Skin epidermis (tissue), 12 donors: ENCODE measurements around the gene MICALL1.
"Not testable (repeated sequence)": the region's sequence is repeated elsewhere in the genome, so short reads cannot be mapped to it uniquely, and the experiment has no call there.

ENCODE experiments used
- H3K27ac ChIP-seq, 21 experiments: fragments of 200-600 bp; sonication (generic) in 11 of 21; one replicate each; pipeline ENCODE4 v1.5.0; 2020; ENCODE audit warnings: mild to moderate bottlenecking in 3 of 21, inconsistent platforms in 2 of 21, moderate library complexity in 2 of 21
- H3K4me3 ChIP-seq, 7 experiments: fragments of 200-600 bp; sonication (generic) in 2 of 7; one replicate each; pipeline ENCODE4 v1.5.0; 2020; ENCODE audit warnings: inconsistent platforms in 2 of 7, mild to moderate bottlenecking in 2 of 7, moderate library complexity in 1 of 7

The MICALL1 gene

DNA sequence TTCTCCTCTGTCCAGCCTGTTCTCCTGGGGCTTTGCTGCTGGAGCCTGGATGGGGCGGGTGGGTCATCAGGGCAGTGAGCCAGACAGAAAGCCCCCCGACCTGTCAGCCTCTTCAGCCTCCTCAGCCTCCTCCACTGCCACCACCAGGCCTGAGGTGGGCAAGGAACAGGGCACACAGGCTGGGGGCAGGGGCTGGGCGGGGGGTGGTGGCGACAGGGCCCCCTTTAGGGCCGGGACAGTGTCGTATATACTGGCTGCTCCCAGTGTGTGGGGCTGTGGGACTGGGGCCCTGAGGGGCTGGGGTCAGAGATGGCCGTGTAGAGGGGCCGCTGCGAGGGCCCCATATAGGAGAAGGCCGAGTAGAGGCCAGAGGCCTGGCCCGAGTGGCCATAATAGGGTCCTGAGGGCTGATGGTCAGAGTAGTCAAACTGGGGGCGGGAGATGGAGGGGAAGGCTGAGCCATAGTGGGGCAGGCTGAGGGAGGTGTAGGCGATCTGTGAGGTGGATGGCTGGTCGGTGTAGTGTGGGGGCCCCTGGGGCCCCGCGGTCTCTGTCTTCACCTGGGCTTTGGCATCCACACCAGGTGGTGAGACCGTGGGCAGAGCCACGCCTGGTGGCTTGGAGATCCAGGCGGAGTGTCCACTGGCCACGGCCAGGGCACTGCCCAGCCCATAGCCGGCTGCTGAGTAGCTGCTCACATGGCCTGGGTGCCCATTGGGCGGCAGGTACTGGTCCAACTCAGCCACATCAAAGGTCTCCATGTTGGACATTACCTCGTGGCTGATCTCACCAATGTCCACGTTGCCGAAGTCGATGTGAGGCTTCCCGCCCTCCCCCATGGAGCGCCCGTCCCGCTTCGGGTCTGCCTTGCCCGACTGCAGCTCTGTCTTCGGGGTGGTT, 67.4 kb downstream of the MICALL1 start:
- Histone ChIP-seq H3K4me3 (no peak overlapping the region), H3K27ac (no peak overlapping the region)

DNA sequence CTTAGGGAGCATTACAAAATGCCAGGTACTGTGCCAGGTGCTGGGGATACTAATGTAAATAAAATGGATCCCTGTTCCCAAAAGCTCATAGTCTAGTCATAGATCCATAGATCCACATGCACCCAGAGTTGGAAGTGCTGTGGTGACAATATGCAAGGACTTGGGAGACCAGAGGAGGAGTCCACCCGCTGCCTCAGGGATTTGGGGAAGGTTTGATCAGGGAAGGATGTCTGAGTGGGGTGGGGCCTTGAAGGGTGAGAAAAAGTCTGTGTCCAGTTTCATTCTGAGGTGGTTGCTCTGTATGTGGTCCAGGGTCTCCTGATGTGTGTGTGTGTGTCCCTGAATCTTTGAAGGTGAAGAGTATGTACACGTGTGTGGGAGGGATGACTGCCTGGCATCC, 69.1 kb downstream of the MICALL1 start:
- H3K27ac ChIP-seq, result no peak overlapping the region

DNA sequence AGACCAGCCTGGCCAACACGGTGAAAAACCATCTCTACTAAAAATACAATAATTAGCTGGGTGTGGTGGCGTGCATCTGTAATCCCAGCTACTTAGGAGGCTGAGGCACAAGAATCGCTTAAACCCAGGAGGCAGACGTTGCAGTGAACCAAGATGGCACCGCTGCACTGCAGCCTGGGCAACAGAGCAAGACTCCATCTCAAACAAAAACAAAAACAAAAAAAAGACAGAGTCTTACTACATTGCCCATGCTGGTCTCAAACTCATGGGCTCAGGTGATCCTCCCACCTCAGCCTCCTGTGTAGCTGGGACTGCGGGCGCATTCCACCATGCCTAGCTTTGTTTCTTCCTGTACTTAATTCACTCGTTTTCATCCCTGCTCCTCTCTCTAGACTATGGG, 69.9 kb downstream of the MICALL1 start:
- not testable (repeated sequence) for H3K27ac ChIP-seq, H3K4me3 ChIP-seq

More for the DNA sequence above, 69.1 kb downstream of the MICALL1 start:
- no peak overlapping the region for H3K4me3 ChIP-seq

DNA sequence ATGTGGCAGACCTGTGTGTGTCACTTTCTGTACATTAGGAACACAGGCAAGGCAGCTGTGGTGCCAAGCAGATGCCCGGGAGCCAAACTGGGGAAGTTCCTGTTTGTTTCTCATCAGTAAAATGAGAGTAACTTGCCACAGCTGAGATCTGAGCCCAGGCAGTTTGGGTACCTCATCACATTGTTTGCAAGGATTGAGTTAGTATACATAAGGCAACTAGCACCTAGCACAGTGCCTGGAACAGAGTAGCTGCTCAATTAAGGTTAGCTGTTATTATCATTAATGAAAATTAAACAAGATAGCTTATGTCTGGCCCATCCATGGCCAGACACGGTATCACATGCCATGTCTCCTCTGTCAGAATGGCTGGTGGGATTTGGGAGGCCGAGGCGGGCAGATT, 70.5 kb downstream of the MICALL1 start:
- no peak overlapping the region for H3K4me3 ChIP-seq

DNA sequence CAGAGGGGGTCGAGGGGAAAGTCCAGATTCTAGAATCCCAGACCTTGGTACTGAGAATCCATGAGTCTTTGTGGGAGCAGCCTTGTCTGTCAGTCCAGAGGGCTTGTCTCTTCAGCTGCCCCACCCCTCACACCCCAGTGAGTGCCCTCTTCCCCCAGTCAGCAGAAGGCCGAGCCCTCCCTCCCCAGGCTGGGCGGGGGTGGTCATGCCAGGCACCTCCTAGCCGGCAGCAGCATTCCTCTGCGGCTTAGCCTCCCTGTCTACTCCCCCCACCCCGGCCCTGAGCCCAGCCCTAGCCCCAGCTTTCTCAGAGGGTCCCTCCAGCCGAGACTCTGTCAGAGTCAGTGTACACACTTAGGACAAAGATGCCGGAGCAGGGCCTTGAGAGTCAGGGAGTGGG, 73.7 kb downstream of the MICALL1 start:
- Histone ChIP-seq H3K4me3 (no peak overlapping the region), H3K27ac (peak overlapping the region in 2 of 21 experiments; percentile 19 to 41)

More for the DNA sequence above, 70.5 kb downstream of the MICALL1 start:
- H3K27ac ChIP-seq, result no peak overlapping the region

DNA sequence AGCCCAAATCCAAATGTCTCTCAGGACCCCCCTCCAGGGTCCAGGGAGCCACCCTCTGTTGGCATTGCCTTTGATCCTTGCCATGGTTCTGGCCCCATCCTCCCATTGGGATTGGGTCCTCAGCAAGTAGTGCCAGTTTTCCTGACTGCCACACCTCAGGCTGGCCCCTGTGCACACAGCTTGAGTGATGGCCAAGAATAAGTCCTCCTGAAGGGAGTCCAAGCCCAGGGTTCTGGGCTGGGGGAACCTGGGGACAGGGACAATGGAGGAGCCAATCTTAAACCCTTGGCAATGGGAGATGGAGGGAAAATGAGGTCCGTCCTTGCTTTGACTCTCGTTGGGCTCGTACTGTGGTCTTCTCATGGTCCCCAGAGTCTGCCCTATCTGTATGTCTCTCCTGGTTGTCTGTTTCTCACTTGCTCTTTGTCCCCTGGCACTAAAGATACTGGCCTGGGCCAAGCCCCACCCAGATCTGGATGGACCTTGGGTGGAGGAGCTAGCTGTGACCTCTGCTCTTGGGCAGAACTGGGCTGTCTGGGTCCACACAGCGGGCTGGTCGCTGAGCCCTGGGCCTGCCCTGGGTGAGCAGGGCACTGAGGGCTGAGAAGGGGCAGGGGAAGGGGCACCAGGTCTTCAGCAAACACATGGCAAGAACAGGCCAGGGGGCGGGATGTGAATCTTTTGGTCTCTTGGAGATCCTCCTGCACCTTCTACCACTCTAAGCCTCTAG, 75.3 kb downstream of the MICALL1 start:
- H3K27ac ChIP-seq, result peak overlapping the region in 5 of 21 experiments; percentile 13 to 78 (median 32)
- no peak overlapping the region for H3K4me3 ChIP-seq

DNA sequence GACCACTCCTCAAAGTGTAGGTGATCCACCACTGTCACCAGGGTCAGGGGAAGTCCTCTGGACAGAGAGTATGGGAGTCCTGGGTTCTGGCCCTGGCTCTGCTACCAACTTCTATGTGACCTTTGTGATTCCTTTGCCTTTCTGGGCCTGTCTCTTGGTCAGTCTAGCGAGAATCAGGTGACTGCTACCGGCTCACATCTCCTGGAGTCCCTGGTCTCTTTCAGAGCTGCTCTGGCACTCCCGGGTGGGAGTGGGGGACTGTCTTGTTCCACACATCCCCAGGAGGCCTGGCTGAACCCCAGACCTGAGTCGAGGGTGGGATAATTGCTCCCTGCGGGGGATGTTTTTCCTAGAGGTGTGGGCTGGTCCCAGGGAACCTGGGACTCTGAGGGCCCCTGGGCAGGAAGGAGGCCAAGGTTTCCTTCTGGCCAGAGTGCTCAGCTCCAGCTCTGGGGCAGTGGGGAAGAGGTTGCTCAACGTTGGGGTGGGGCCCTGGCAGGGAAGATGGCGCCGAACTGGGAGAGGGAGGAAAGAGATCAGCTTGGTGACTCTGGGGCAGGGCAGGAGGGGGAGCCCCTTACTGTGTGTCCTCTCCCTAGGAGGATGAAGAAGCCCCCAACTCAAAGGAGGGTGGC, 76.2 kb downstream of the MICALL1 start:
- Histone ChIP-seq H3K4me3 (no peak overlapping the region), H3K27ac (peak overlapping the region in 5 of 21 experiments; percentile 13 to 78 (median 32))

DNA sequence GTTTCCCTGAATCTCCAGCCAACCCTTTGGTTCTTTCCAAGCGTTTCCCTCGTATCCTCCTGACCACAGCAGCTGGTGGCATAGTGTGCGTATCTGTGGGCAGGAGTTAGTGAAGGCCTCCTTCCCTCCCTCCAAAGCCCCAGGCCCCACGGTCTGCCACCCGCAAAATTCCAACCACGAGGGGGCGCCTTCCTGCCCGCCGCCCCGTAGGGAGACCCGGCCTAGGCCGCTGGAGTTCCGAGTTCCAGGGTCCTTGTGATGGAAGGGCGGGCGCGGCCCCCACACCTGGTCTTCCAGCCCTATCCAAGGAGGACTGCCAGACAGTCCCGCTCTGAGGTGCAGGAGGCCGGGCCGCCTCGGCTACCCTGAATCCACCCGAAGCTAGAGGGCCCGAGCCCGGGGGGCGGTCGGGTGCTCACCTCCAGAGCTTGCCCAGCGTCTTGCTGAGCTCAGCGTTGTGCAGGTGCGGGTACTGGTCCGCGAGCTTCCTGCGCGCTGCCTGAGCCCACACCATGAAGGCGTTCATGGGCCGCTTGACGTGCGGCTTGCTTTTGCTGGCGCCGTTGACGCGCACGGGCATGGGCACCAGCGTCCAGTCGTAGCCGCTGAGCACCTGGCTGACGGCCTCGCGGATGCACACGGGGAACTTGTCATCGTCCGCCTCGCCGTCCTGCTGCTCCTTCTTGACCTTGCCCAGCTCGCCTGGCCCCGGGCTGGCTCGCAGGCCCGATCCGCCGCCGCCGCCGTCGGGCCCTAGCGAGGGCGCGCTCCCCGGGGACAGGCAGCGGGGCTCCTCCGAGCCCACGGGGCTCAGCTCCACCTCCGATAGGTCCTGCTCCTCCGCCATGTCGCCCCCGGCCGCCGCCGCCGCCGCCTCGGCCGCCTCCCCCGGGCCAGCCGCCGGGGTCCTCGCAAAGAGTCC, 77.1 kb downstream of the MICALL1 start:
- H3K27ac ChIP-seq, result peak overlapping the region in 7 of 21 experiments; percentile 26 to 78 (median 48)
- H3K4me3 ChIP-seq, result peak overlapping the region in 1 of 7 experiments; percentile 1

DNA sequence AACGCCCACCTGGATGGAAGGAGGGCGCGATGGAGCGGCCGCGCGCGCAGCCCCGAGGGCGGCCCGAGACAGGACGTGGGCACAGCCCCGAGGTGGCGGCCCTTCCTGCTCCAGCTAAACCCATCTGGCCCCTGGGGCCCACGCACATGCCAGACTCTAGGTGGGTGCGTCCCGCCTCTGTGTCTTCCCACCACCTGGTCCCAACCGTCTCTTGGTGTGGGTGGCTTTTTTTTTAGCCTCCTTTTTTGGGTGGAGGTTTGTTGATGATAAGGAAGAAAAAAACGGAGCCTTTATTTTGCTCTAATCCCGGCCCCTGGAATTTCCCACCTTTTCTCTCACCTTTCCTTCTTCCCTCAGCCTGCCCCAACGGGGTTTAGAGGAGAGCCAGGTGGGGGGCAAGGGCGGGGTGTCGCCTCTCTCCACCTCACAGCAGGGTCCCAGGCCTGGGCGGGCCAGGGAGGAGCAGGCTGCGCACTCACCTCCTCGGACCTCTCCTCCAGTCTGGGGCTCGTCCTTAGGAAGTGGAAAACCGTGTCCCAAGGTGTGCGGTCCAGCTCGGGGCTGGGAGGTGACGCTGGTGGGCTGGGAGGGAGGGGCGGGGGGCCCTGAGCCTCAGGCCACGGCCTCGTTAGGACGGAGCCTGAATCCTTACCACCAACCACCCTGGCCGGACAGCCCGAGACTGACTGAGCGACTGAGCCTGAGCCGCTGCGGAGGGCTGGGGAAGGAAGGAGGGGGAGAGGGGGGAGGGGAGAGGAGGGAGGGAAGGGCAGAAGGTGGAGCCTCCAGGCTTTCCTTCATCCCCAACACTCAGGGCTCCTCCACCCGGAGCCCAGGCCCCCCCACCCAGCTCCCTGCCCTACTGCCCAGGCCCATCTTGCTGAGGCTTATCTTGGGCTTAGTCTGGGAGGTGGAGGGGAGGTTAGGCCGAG, 78.0 kb downstream of the MICALL1 start, which contains the start of gene SOX10:
Gene SOX10, minus strand, starts transcription at position 696 of the 932 bp plus-strand sequence. CDS start 771 bp downstream, outside the sequence.
- Histone ChIP-seq H3K27ac (peak within 1 kb of the TSS in 7 of 21 experiments; percentile 26 to 78 (median 48)), H3K4me3 (peak within 1 kb of the TSS in 1 of 7 experiments; percentile 1)

DNA sequence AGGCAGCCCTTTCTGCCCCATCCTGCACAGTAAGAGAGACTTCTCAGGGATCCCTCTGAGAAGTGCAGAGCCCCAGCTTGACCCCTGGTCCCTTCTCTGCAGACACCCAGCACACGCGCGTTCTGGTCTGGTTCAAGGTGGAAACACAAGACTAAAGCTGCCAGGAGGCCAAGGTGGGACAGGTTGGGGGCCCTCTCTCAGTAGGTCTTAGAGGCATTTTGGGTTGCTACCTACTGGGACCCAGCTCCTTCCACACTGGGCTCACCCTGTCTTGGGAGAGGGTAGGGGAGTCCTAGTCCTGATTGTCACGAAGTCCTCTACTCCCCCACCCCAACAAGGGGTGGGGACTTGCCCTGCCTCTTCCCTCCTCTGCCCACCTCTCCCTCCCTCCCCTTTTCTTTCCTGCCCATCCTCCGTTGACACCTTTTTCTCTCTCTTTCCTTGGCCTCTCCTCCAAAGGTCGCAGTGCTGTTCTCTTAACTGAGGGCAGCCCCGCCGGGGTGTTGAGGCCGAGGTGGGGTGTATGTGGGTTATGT, 79.0 kb downstream of the MICALL1 start:
- Histone ChIP-seq H3K4me3 (no peak overlapping the region), H3K27ac (peak overlapping the region in 2 of 21 experiments; percentile 9 to 32)

DNA sequence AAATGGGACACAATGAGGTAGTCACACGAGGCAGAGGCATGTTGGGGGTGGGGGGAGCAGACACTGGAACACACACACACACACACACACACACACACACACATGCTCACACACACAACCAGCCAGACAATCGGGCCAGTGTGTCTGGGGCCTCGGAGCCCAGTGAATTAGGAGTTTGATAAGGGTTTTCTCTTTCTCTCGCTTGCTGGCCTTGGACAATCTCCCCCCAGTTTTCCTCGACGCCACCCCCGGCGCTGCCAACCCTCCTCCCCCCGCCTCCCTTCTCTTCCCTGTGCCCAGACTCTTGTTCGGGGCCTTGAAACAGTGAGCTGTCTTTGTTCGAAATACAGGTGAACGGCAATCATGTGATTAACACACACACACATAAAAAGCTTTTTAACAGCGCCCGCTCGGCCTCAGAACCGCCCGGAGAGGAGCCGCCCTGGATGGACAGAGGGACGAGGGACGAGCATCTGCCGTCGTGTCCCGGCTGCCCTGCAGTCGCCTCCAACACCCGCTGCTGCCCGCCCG, 79.7 kb downstream of the MICALL1 start:
- no peak overlapping the region for H3K4me3 ChIP-seq
- H3K27ac ChIP-seq, result peak overlapping the region in 3 of 21 experiments; percentile 19 to 73 (median 27)

DNA sequence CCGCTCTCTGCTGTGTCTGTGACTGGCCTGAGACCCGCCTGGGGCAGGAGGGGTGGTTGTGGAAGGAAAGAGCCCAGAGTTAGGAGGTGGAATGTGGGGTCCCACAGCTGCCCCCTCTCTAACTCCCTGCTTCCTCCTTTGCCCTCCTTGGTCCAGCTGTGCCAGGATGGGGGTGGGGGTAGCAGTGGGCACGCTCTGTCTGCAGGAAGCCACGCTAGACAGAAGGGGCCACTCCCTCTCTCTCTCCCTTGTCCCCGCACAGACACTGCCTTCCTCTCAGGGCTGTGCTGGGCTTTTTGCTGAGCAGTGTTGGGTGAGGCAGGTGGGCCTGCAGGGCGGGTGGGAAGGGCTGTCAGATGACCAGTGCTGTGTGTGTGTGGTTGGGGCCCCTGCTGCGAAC, 80.3 kb downstream of the MICALL1 start:
- H3K27ac ChIP-seq, result peak overlapping the region in 2 of 21 experiments; percentile 19 to 73

DNA sequence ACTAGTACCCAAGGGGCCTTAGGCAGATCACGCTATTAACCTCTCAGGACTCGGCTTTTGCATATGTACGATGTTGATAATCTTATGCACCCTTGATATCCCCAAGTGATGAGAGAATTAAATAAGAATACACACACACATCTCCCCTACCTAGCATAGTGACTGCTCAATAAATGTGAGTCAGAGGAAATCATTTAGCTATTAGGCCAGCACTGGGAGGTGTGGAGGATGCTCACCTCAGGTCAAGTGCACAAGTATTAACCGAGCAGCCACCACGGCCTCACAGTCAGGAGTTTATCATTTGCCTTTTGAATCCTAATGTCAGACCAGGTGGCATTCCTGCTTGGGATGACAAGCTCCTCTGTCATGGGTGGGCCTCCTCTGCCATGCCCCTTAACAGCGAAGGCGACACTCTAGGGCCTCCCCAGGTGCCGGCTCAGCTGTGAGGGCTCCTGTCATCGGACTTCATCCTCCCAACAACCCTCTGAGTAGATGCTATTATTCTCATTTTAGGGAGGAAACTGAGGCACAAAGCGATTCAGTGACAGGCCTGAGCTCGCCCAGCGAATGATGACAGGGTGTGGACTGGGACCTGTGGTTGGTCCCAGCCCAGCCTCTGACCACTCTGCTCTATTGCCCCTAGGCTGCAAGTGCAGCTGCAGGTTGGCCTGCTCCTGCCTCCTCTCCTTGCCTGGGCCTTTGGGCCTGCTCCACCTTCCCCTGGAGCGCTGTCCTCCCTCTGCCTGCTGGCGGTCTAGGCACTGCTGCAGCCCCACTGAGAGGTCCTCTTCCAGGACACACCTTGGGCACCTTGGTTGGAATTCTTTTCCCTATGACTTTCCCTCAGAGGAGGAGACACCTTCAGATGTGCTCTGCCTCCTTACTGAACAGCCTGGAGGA, 83.3 kb downstream of the MICALL1 start:
- peak overlapping the region in 1 of 21 experiments; percentile 44 for H3K27ac ChIP-seq

More for the DNA sequence above, 80.3 kb downstream of the MICALL1 start:
- no peak overlapping the region for H3K4me3 ChIP-seq

DNA sequence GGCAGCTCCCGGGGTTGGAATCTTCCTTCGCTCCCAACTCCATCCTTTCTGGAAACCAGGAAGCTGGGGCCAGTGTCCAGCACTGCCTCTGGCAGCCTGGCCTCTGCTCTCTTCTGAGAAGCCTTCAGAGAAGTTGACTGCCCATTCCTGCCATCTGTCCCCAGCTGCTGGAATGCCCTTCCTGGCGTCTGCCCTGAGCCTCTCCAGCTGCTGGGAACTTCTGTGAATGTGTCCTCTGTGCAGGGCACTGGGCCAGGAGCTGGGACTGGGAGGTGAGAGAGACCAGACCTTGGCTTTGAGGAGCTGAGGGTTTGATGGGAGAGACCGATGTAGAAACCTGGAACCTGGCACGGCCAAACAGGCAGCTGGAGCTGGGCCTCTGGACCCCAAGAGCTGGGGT, 84.2 kb downstream of the MICALL1 start:
- peak overlapping the region in 1 of 21 experiments; percentile 13 for H3K27ac ChIP-seq
- no peak overlapping the region for H3K4me3 ChIP-seq

More for the DNA sequence above, 83.3 kb downstream of the MICALL1 start:
- H3K4me3 ChIP-seq, result no peak overlapping the region

DNA sequence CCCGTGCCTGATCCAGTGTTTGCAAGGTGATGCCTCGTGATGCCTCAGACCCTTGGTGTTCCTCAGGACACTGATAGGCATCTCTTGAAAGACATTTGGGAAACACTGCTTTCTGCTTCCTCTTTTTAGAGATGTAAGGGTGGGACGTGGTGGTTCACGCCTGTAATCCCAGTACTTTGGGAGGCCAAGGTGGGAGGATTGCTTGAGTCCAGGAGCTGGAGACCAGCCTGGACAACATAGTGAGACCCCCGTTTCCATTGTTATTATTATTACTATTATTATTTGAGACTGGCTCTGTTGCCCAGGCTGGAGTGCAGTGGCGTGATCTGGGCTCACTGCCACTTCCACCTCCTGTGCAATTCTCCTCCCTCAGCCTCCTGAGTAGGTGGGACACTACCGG, 84.8 kb downstream of the MICALL1 start:
- Histone ChIP-seq H3K27ac (peak overlapping the region in 1 of 21 experiments; percentile 13), H3K4me3 (no peak overlapping the region)

DNA sequence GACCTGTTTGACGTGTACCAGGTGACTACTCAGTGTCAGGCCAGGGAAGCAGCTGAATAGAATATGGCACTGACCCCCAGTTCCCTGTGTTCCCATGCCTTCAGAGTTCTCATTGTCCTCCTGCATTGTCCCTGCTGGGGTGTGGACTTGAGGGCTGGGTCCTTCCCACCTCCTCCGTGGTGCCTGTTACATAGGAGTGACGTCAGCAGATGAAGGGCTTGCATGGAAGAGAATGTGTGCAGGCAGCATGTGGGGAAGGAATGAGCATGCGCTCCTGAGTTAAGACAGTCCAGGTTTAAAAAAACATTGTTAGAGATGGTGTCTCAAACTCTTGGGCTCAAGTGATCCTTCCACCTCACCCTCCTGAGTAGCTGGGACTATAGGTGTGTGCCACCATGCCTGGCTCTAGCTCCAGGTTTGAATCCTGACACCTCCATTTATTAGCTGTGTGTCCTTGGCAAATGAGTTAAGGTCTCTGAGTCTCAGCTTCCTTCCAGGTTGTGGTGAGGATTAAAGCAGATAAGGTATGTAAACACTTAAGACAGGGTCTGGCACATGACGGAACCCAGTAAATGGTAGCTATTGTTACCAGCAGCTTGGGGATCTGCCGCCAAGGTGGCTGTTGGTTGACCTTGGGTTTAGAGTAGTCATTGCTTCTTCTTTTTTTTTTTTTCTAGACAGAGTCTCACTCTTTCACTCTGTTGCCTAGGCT, 85.8 kb downstream of the MICALL1 start:
- no peak overlapping the region for H3K4me3 ChIP-seq
- H3K27ac ChIP-seq, result no peak overlapping the region
